ENCODE results near the gene COL4A2.

GRCh38 chr13:110330491-110331011, 23.5 kb downstream of the COL4A2 start:
- TF ChIP-seq CTCF (IDR thresholded peaks at IDR 0.05) (no peak), EZH2 (IDR thresholded peaks at IDR 0.05; ENCODE audit: borderline replicate concordance, insufficient read depth, low read depth, low read length, poor library complexity, severe bottlenecking) (no peak)

Data from B cell (primary cell).